Prostate gland (tissue), 2 donors: ENCODE data around the gene OSBPL3.

ENCODE experiments used
- POLR2A ChIP-seq: fragments of 450-650 bp; IDR thresholded peaks from one replicate; pipeline ENCODE4 v1.6.1; 2016; ENCODE audit warnings: antibody characterized with exemption, mild to moderate bottlenecking
- POLR2AphosphoS5 ChIP-seq: sonication (generic); formaldehyde crosslinking; IDR thresholded peaks from one replicate; pipeline ENCODE4 v1.6.1; 2017; ENCODE audit warnings: antibody characterized with exemption
- TF ChIP-seq, protein P1 (sequence below), 4 experiments: fragments of 200-600 bp in 2 of 4; fragments of 450-650 bp in 2 of 4; sonication (generic) in 2 of 4; IDR thresholded peaks; 1 replicate in 3 of 4; 2 replicates in 1 of 4; pipeline ENCODE4 v1.5.1; 2016 to 2019; ENCODE audit warnings: antibody characterized with exemption in 4 of 4, mild to moderate bottlenecking in 2 of 4, moderate library complexity in 2 of 4

DNA sequence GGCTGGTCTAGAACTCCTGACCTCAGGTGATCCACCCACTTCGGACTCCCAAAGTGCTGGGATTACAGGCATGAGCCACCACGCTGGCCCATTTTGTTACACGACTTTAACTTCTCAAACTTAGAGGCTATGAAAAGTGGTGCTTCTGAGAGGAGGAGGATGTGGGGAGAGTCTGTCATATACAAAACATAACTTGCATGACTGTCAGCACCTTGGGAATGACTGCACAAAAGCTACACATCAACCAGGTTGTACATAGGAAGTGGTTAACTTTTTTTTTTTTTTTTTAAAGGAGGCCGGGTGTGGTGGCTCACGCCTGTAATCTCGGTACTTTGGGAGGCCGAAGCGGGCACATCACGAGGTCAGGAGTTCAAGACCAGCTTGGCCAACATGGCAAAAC, 179.3 kb downstream of the OSBPL3 start:
- TF ChIP-seq, protein P1, sequence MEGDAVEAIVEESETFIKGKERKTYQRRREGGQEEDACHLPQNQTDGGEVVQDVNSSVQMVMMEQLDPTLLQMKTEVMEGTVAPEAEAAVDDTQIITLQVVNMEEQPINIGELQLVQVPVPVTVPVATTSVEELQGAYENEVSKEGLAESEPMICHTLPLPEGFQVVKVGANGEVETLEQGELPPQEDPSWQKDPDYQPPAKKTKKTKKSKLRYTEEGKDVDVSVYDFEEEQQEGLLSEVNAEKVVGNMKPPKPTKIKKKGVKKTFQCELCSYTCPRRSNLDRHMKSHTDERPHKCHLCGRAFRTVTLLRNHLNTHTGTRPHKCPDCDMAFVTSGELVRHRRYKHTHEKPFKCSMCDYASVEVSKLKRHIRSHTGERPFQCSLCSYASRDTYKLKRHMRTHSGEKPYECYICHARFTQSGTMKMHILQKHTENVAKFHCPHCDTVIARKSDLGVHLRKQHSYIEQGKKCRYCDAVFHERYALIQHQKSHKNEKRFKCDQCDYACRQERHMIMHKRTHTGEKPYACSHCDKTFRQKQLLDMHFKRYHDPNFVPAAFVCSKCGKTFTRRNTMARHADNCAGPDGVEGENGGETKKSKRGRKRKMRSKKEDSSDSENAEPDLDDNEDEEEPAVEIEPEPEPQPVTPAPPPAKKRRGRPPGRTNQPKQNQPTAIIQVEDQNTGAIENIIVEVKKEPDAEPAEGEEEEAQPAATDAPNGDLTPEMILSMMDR (IDR thresholded peaks at IDR 0.05) = no peak
- TF ChIP-seq POLR2A = no peak
- TF ChIP-seq POLR2AphosphoS5 = no peak
